ENCODE measurements around the gene IL11.

IL11 gene

DNA sequence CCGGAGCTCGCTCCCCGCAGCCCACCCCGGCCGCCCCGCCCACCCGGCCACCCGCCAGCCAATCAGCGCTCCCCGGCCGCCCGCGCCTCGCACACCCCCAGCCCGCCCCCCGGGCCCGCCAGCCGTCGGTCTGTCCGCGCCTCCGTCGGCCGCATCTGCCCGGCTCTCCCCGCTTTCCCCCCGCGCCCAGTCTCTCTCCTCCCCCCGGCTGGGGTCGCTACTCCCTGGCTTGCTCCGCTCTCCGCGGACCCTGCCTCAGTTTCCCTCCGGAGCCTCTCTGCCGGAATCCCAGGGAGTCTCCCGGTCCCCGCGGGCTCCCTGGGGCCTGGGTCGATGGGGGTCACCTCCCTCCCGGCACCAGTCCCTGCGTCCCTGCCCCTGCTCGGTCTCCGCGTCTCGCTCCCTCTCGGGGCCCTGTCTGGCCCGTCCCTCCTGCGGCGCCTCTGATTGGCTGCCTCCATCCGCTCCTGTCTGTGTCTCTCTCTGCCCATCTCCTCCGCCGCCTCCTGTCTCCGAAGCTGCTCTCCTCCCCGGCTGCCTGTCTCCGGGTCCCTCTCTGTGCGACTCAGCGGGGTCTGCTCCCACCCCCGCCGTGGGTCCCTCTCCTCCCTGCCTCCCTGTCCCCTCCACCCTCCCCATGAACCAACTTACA is 484 bp downstream of the IL11 start:
- DNase-seq, result peak; percentile 81

DNA sequence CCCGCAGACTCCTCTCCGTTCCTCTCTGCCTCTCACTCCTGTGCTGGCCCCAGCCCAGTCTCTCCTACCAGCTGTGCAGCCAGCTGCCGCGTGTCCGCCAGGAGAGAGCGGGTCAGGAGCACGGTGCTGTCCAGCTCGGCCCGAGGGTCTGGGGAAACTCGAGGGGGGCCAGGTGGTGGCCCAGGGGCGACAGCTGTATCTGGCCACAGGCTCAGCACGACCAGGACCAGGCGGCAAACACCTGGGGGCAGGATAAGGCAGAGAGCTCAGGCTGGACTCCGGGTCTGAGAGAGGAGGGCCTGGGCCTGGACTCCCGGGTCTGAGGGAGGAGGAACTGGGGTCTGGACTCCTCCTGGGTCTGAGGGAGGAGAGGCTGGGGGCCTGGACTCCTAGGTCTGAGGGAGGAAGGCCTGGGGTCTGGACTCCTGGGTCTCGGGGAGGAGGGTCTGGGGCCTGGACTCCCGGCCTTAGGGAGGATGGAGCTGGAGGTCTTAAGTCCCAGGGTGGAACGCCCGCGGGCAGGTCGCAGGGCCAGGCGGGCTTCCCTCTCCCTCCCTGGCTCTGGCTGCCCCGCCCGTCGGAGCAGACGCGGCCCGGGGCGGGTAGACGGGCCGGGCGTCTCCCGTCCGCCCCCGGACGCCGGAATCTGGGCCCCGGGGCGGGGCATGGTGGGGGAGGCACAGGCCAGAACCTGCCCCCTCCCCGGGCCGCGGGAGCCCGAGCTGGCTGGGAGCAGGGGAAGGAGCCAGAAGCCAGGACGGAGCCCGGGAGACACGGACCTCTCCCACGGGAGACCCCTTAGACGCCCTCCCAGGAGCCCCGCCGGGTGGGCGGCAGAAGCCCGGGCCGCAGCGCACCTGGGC is 1.3 kb downstream of the IL11 start:
- DNase-seq, result peak; percentile 68

DNA sequence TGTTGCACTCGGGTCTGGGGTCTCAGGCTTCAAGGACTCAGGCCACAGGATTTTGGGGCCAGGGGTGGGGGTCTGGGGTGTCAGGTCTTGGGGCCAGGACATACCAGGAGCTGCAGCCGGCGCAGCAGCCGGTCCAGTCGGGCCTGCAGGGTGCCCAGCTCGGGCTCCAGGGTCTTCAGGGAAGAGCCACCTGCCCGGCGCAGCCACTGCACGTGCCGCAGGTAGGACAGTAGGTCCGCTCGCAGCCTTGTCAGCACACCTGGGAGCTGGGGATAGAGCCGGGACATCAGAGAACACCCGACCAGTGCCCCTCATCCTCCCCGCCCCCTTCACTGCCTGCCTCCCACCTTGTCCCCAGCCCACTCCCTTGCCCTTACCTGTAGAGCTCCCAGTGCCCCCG is 2.2 kb downstream of the IL11 start:
- peak; percentile 40 for DNase-seq

DNA sequence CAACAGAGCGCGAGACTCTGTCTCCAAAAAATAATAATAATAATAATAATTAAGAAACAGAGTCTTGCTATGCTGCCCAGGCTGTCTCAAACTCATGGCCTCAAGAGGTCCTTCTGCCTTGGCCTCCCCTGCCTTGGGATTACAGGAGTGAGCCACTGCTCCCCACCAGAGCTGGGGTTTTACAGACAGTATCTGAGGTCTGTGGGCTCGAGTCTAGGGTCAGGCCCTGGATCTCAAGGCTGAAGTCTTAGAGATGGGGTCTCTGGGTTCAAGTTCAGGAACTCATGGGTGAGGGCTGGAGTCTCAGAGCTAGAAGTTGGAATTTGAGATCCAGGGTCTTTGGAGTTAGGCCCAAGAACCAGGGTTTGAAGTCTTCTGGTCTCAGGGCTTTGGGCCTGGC is 3.5 kb downstream of the IL11 start:
- DNase-seq, result no peak

DNA sequence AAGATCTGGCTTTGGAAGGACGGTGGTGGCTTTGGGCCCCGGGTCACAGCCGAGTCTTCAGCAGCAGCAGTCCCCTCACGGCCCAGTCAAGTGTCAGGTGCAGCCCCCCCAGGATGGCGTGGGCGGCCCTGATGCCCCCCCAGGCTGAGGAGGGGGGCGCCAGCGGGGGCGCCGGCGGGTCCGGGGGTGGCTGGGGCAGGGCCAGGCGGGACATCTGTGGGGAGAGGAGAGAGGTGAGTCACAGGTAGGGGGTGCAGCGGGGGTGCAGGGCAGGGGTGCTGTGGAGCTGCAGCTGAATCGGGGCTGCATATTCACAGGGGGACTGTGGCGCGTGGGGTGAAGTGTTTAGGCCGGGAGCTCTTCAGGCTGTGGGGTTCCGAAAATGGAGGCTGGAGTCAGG is 4.3 kb downstream of the IL11 start:
- no peak for DNase-seq

DNA sequence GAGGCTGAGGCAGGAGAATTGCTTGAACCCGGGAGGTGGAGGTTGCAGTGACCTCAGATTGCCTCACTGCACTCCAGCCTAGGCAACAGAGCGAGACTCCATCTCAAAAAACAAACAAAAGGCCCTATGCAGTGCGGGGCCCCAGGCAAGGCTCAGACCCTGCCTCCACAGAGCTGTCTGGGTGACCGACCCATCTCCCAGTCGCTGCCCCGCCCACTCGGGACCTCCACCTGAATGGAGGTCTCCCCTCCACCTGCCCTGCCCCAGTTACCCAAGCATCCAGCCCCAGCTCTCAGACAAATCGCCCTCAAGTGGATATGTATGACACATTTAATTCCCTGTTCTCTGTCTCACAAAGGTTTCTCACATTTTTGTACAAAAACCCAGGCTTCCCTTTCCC is 5.0 kb downstream of the IL11 start:
- no peak for DNase-seq

DNA sequence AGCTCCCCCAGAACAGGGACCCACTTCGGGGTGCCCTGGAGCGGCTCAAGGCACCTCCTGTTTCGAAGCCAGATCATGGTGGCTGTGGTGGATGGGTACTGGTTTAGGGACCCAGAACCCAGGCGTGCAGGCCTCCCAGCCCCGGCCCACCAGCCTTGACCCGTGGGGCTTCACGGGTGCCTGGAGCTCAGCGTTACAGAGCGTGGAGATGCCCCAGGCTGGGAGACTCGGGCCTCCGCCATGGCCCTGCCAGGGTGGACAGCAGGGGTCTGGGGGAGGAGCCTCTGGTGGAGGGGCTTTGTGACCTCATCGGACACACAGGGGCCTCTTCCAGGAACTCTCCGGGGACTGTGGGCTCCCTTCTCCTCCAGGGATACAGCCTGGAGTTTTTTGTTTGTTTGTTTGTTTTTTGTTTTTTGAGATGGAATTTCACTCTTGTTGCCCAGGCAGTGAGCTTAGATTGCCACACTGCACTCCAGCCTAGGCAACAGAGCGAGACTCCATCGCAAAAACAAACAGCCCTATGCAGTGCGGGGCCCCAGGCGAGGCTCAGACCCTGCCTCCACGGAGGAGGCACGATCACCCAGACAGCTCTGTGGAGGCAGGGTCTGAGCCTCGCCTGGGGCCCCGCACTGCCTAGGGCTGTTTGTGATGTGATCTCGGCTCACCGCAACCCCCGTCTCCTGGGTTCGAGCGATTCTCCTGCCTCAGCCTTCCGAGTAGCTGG is 7.1 kb downstream of the IL11 start, which contains the start of gene GARIN5B:
TSS of gene GARIN5B (minus strand) at position 271 of the 727 bp plus-strand sequence. CDS start at position 77, 194 bp downstream.
- DNase-seq, result no peak

DNA sequence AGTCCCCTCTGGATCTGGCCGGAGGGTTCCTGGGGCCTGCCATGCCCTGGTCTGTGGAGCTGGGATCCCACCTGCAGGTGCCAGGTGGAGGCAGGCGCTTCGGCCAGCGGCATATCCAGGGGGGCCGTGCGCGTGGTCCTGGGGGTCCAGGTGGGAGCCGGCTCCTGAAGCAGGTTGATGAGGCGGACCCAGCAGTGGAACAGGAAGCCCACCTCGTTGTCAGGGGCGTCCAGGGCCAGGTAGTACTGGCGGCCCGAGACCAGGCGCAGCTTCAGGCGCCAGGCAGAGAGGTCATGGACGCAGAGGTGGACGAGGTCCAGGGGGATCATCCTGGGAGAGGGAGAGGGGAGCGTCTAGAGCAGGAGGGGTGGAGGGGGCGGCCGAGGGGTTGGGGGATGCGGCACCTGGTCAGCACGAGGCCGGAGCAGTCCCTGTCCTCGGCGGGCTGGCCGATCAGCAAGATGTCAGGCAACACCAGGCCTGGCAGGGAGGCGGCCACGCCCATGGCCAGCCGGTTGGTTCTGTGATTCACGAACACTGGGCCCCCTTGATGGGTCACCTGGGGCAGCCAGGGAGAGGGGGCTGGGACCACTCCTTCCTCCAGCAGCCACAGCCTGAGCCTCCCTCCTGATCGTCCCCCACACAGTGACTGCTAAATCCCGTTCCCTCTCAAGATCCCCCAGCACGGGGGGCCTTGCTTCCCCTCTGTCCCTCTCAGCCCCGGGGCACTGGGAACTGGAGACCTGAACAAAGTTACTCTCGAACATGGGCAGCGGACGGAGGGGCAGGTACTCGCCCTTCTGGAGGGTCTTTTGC is 7.9 kb downstream of the IL11 start:
- DNase-seq, result no peak

DNA sequence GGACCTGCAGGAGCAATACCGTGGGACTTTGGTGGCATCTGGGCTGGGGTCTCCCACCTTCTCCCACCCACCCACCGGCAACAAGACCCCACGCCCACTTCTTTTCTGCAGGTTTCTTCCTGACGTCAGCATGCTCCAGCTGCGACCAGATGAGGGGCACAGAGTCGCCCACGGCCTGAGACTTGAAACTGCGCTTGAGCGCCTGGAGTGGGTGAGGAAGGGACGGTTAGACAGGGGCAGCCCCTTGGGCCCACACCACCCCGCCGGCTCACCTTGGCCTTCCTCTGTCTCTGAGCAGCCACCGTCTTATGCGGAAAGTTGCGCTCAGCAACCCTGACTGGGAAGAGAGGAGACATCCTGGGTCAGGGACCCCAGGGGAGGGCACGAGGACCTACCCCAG is 9.4 kb downstream of the IL11 start:
- no peak for DNase-seq

DNA sequence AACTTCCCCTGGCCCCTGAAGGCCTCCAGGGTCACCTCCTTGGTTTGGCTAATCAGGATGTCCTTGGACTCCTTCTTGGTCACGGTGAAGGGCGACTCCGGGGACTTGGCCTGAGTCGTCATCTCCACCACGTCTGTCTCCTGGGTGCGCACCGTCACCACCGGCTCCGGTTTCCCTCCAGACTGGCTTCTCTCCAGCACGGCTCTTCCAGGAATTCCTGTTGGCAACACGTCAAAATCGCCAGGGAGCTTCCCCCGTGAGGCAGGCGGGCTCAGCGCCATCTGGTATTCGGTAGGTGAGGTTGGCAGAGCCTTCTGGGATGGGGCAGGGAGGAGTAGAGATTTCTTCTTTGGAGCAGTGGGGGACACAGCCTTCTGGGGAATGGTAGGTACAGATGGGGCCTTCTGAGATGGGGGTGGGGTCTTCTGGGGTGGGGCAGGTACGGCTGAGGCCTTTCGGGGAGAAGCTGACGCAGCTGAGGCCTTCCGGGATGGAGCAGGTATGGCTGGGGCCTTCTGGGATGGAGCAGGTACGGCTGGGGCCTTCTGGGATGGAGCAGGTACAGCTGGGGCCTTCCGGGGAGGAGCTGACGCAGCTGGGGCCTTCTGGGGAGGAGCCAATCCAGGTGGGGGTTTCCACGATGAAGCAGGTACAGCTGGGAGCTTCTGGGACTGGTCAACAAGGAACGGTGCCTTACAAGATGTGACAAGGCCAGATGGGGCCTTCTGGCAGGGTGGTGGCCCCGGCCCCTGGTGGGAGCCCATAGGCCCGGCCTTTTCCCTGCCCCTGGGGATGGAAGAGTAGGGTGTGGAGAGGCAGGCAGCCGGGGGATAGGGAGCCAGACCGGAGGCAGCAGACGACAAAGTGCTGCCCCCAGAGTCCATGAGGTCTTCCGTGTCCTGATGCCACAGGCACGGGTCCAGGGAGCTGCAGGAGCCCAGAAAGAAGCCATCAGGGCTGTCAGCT is 11.0 kb downstream of the IL11 start:
- peak; percentile 31 for DNase-seq

DNA sequence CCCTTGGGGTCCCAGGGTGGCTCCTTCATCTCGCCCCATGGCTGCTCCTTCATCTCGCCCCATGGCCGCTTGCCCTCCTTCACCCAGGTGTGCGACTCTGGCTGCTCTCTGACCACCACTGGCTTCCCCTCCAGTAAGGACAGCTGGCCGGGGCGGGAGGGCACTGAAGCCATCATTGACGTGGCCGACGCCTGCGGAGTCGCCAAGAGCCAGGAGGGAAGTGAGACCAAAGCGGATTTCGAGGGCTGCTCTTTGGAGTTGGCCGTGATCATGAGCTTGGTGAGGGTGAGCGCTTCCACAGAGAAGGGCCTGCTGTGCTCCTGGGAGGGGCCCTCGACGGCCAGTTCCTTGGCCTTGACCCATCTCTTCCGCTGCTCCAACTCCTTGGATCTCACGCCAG is 11.8 kb downstream of the IL11 start:
- DNase-seq, result no peak

DNA sequence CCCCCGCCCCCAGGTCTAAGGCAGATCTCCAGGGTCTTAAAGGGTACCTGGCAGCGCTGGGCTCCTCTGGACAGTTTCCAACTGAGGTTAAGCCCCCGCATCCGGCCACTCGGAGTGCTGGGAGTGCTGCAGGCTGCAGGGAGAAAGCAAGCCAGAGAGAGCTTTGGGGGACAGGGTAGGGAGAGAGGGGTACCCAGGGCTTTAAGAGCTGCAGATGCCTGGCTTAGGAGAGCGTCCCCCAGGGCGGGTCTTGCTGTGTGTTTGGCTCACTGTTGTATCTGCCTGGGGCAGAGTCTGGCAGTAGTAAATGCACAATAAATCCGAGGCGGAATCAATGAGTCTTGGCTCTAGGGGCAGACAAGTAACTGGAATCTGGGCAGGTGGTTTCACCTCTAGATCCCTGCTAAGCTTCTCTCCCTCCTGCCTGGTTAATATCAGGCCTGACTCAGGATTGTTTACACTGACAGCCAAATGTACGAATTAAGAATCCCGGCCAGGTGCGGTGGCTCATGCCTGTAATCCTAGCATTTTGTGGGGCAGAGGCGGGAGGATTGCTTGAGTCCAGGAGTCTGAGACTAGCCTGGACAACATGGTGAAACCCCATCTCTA is 14.9 kb downstream of the IL11 start:
- no peak for DNase-seq

DNA sequence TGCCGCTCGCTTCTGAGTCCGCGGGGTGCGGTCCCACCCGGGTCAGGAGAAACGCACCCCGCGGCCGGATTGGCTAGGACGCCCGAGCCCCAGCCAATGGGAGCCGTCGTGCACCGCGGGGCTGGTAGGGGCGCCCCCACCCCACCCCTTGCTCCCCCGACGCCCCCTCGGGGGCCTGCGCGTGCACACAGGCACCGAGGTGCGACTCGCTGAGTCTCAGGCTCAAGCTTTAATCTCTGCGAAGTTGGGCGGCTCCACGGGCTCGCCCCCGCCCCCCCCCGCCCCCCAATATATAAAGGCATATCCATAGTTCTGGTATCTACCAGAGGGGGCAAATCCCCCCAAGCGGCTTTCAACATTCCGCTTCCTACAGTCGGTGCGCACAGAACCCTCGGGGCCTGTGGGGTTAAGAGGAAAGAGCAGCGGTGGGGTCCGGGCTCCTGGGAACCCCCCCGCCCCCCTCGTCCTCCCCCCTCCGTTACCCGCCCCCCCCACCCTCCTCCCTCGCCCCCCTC is 15.5 kb downstream of the IL11 start, which contains the start of gene COX6B2:
TSS of gene COX6B2 (minus strand) at position 22 of the 515 bp plus-strand sequence. CDS start 198 bp downstream, outside the sequence.
- no peak for DNase-seq

DNA sequence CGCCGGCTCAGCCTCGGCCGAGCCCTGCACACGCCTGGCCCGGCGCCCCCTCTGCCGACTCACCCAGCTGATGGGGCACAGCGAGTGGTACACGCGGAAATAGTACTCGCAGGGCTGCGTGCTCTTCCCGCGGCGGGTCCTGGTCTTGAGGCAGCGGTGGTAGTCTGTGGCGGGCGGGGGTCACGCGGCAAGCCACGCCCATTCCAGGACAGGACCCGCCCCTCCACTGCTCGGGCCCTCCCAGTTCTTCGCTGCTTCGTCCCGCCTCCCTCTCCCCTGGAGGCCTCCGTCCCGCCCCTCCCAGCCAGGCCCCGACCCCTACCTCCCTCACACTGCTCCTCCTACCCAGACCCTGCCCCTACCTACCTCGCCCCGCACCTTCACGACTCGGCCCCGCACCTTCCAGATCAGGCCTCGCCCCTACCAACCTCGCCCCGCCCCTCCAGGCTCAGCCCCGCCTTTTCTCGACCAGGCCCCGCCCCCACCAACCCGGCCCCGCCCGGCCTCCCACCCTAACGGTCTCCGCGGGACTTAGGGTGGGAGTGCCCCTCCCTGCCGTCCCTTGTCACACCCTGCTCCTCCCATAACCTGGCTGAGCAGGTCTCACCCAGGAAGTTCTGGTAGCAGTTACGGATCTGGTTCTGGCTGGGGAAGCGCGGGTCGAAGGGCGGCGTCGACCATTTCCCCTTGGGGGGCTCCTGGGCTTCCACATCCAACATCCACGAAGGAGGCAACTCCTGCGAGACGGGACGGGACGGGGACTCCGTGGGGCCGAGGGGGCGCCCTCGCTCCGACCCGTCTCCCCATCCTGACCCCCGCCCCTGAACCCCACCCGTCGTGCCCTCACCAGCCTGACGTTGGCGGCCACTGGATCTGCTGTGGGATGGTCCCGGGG is 16.2 kb downstream of the IL11 start:
- peak; percentile 65 for DNase-seq

DNA sequence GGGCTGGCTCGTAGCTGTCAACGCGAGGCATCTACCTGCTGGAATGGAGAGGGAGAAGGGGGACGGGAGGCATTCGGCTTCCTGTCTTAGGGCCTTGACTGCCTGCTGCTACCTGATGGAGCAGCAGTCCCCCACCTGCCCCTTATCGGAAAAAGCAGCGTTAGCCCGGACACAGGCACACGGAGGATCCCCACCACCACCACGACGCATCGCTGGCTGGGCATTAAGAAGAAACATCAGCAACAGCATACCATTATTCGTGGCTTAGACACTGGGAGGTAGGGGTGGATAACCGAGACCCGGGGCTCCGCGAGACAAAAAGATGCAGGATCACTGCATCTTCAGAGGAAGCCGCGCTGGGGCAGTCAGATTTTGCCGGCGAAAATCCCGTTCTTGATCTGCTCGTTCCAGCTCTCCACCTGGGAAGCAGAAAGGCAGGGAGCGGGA is 16.9 kb downstream of the IL11 start:
- DNase-seq, result no peak

DNA sequence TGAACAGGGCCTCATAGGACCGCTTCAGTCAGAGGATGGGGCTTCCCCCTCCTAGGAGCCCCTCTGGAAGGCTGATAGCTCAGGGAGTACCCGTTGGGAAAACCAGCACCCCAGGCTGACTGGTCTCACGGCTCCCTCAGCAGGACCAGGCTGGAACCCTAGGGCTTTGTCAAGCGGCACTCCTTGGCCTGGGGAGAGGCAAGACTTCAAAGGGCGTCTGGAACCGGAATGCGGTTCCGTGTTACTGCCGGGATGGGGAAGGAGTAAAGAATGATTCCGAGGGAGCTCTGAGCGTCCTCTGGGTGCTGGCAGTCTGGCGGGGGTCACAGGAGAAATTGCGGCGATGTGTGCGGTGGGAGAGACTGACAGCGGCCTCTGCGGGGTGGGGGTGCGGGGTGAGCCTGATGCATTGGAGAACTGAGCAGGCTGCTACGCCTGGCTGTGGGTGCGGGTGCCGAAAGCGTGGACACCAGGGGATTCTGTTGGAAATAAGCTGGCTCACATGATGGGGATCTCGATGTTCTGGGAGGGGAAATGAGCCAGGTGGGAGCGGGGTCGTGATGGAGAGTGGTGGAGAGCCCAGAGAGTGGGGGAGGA is 17.6 kb downstream of the IL11 start:
- DNase-seq, result peak; percentile 38

DNA sequence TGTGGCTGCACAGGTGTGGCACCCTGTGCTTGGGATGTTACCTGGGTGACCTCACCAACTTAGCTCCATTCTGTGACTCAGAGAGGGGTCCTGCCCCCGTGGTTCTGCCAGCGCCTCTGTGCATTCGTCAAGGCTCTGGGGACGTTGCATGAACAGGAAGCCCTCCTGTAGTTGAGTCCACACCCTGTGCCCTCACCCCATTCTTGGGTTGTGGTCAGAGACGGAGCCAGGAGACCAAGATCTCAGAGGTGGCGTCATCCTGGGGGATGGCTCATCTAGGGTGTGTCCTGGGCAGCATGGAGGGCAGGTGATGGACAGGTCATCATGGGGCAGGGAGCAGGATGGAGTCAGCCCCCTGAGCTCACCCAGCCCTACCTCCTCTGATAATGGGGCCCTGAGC is 18.2 kb downstream of the IL11 start:
- DNase-seq, result no peak

DNA sequence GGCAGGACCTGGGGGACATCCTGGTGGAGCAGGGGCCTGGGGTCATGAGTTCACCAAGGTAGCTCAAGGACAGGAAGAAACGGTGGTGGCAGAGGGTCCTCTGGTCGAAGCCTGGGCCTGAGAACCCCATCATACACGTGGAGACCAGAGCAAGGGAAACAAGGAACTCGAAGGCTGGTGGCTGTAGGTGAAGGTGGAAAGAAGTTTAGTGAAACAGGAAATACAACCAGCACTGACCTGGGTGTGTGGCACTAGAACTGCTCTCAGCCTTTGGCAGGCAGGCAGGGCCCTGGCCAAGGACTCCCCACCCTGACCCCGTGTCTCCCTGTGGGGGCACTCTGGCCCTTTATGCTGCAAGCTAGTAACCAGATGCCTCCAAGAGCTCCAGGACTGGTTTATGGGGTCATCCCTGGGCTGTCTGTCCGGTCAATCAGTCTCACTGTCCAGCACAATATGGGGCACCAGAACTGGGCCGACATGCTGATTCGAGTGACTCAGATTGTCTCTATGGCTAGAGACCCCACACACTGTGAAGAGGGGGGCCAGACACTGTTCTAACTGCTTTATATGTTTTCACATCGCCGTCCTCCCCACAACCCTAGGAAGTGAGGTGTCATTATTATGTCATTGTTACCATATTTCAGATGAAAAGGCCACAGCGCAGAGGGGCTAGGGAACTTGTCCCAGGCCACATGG is 19.5 kb downstream of the IL11 start:
- peak; percentile 25 for DNase-seq
